Fibroblast of gingiva (primary cell): ENCODE data around the gene HPN.
"Not testable (repeated sequence)": the region's sequence is repeated elsewhere in the genome, so short reads cannot be mapped to it uniquely, and the experiment has no call there.

Experiments
- DNase-seq: peaks from one replicate; pipeline ENCODE4 v3.0.0-alpha.2; 2011; ENCODE audit warnings: low read depth

The HPN gene

GRCh38 chr19:35084509-35084762 lies 42.9 kb downstream of the HPN start:
- no peak for DNase-seq

DNA sequence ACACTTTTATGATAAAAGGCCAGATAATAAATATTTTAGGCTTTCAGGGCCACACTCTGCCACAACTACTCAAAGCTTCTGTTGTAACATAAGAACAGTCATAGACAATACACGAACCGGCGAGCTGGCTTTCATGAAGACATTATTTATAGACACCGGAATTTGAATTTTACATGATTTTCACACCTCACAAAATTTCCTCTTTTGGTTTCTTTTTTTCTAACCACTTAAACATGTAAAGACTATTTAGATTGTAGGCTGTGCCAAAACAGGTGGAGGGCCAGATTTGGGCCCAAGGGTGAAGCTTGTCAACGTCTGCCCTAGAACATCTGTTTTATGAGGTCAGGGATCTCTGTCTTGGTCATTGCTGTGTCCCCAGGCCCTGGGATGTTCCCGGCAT lies 44.4 kb downstream of the HPN start:
- DNase-seq, result no peak

DNA sequence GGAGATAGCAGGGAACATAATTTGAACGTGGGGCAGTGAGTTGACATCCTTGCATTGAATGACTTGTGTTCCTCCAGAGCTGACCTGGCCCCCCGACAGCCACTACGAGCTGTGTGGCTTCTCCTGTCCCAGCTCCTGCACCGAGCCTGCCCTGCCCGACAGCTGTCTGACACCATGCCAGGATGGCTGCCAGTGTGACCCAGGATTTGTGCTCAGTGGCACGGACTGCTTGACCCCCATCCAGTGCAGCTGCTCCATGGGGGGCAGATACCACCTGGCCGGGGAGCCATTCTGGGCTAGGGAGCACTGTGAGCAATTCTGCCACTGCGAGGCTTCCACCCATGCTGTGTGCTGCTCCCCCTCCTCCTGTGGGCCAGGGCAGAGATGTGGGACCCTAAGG lies 44.9 kb downstream of the HPN start:
- no peak for DNase-seq

DNA sequence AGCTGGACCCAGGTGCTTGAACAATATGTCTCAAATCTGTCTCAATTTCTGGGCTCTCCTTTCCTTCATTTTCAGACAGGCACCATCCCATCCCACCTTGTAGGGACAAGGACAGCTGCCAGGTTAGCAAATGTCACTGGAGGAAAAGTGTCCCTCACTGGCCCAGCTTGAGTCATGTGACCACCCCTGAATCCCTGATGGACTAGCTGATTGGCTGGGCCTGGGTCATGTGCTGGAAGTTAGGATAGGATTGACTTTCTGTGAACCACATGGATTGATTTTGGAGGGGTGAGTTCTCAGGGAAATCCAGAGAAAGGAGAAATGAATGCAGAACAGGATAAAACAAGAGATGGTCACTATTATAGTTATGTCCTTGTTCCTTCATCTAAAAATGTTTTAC lies 45.9 kb downstream of the HPN start:
- DNase-seq, result no peak

DNA sequence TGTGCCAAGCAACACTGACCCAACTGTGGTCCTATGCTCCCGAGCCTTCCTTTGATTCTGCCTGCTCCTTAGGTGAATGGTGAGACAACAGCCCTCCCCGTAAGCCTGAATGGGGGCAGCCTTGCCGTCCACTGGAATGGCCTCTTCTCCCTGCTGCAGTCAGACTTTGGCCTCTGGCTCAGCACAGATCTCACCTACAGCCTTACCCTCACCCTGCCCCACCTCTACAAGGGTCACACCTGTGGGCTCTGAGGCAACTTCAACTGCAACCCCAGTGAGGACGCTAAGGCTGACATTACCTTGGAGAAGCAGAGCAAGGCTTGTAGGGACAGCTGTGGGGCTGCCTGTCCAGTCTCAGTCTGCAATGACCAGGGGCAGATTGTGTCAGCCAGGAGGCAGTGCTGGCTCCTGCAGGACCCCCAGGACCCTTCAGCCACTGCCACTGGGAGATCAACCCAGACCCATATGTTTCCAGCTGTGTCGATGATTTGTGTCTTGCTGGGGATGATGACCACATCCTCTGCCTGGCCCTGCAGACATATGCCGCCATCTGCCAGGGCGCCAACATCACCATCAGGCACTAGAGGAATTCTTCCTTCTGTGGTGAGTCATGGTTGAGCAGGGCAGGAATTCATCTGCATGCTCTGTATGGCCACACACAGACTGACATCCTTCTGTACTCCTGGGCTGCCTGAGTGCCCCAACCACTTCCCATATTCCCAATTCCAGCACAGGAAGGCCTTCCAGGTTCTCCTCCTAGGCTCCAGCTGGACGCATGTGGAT lies 46.8 kb downstream of the HPN start:
- DNase-seq, result peak; percentile 80

- DNase-seq, result no peak
Measured at GRCh38 chr19:35089554-35089953, 48.0 kb downstream of the HPN start.

DNA sequence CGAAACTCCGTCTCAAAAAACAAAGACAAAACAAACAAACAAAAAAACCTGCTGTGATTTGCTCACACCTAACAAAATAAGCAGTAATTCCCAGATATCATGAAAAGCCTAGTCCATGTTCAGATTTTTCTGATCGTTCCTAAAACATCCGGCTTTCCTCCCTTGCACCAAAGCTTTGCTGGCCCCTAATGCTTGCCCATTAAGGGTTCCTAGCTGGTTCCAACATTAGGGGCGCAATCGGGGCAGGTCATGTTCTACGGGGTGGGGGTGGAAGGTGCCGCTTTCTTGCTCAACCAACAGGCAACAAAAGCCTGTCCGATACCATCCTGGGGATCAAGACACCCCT lies 48.6 kb downstream of the HPN start:
- DNase-seq, result no peak

DNA sequence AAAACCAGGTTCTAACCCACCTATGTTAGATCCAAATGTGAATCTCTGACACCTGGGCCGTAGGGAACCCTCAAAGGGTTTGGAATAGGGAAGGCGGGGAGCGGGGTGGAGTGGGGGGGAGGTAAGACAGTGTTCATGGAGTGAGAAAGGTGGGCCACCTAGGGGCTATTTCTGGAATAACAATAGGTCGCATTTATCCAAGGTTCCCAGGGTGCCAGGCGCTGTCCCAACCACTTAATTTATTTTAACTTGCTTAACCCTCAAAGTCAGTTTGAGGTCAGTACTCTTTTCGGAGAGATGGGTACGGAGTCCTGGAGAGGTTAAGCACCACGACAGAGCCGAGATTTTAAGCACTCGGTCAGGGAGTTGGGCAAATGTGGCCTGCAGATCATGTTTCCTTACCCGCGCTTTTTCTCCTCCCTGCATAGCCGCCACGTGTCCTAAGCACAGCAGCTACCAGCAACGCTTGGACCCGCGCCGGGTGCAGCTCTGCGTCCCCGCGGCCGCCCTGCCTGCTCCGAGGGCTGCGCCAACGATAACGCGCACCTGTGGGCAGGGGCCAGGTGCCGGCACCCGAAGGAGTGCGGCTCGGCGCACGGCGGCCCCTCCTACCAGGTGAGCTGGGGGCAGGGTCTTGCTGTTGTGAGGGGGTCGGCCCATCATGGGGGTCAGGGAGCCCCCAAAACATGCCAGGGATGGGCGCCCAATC lies 49.1 kb downstream of the HPN start:
- peak; percentile 42 for DNase-seq

DNA sequence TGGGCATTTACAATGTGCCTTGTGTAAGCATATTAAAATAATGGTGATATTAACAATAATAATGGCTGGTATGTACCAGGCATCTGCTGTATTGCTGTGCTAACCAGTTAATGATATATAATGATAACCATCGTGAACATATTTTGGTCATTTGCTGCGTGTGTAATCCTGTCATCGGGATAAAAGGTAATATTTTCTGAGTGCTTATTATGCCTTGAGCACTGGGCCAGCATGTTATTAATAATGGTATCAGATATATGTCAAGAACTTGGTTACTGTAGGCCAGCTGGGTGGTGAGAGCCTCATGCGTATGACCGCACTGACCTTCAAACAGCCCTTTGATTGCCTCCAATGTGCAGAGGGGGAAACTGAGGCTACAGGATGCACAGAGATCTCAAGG lies 51.9 kb downstream of the HPN start:
- DNase-seq, result no peak

DNA sequence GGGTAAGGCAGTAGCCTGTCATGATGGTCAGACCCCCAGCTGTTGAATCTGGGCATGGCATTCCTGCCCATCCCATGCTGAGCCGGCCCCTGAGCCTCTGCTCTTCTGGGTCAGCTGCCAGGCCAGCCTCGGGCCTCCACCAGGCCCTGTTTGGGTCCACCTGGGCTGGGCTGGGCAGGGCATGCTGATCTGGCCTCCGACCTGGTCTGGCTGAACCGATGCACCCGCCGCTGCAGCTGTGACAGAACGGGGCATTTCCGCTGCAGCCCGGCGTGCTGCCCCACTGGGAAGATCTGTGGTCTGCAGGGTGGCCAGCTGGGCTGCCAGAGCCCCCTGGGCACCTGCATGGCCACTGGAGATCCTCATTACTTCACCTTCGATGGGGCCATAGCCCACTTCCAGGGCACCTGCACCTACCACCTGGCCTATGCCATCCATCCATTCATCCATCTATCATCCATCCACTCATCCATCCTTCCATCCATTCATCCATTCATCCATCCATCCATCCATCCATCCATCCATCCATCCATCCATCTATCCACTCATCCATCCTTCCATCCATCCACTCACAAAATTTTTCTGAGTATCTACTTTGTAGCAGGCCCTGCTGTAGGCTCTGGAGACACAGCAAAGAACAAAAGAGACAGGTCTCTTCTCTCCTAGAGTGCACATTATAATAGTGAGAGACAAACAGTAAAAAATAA lies 52.6 kb downstream of the HPN start:
- no peak for DNase-seq

DNA sequence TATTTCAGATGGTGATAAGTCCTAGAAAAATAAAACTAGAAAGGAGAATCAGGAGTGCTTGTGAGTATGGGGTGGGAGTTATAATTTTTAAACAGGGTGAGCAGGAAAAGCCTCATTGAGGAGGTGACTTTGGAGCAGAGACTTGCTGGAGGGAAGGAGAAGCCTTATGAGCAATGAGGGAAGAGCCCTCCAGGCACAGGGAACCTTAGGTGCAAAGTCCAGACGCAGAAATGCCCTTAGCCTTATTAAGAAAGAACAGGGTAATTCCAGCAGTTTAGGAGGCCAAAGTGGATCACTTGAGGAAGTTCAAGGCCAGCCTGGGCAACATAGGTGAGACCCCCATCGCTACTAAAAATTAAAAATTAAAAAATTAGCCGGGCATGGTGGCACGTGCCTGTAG lies 53.1 kb downstream of the HPN start:
- DNase-seq, result no peak

DNA sequence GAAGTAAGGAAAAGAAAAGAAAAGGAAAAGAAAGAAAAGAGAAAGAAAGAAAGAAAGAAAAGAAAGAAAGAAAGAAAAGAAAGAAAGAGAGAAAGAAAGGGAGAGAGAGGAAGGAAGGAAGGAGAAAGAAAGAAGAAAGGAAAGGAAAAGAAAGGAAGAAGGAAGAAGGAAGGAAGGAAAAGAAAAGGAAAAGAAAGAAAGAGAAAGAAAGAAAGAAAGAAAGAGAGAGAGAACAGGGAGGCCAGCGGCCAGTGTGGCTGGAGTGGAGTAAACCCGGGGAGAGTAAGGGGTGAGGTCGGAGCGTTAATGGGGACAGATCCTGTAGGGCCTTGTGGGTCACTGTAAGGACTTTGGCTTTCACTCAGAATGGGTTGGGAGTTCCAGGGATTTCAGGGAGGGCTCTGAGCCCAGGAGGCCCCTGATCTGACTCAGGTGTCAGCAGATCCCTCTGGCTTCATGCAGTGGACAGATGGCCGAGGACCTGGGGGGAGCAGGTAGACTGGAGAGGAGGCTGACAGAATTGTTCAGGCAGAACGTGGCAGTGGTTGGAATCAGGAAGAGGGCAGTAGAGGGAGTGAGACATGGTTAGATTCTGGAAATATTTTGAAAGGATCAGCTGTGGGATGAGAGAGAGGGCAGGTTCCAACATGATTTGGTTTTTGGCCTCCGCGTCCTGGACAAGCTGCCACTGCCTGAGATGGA lies 54.3 kb downstream of the HPN start:
- no peak for DNase-seq

DNA sequence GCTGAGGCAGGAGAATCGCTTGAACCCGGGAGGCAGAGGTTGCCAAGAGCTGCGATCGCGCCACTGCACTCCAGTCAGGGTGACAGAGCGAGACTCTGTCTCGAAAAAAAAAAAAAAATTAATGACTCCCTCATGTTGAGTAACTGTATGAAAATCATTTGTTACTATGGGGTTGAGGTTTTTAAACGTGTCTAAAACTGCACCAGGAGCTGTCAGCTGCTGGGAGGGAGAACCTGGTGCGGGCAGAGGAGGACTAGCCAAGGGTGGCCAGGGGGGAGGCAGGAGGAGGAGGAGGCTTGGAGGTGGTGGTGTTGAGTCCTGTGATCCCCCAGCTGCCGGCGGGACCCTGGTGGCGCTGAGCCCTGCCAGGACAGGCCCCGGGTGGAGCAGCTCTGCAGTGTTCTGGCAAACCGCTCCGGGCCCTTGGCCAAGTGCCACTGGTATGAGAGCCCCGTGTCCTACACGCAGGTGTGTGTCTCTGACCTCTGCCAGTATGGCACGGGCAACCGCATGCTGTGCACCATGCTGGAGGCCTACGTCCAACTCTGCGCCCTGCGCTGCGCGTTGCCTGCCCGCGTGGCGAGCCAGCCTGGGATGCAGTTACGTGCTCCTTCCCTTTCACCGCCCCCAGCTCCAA lies 57.0 kb downstream of the HPN start:
- DNase-seq, result no peak

- no peak for DNase-seq
Measured at GRCh38 chr19:35099155-35099896, 57.8 kb downstream of the HPN start.

DNA sequence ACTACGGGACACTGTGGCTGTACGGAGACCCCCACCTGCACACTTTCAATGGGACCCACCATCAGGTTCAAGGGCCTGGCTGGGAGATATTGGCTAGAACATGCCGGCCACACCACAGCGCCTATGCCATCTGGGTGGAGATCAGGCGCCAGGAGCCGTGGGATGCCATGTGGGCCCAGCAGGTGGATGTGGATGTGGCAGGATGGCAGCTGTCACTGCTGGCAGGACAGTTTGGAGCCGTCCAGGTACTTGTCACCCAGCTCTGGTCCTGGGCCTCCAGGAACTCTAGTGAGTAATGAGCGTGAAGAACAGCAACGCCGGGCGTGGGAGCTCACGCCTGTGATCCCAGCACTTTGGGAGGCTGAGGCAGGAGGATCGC lies 58.4 kb downstream of the HPN start:
- no peak for DNase-seq

GRCh38 chr19:35100588-35101533 lies 59.3 kb downstream of the HPN start:
- DNase-seq, result no peak

DNA sequence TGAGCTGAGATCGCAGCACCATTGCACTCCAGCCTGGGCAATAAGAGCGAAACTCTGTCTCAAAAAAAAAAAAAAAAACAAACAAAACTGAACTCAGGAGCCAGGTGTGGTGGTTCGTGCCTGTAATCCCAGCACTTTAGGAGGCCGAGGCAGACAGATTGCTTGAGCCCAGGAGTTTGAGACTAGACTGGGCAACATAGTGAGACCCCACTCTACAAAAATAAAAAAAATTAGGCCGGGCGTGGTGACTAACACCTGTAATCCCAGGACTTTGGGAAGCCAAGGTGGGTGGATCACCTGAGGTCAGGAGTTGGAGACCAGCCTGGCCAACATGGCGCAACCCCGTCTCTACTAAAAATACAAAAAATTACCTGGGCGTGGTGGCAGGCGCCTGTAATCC lies 60.4 kb downstream of the HPN start:
- not testable (repeated sequence) for DNase-seq

GRCh38 chr19:35103614-35104013 lies 62.1 kb downstream of the HPN start:
- DNase-seq, result not testable (repeated sequence)

GRCh38 chr19:35104361-35104760 lies 62.8 kb downstream of the HPN start:
- DNase-seq, result no peak

DNA sequence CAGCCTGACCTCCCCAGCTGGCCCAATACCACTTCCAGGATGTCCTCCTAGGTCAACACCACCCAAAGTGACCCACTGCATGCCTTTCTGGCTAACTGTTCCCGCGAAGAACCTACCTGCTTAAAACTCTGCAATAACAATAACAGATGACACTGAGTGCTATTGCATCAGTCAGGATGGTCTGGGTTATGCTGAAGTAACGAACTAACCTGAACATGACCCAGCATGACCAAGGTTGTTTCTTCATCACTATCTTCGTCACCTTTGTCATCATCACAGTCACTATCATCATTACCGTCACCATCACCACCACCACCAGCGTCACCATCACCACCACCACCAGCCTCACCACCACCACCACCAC lies 63.5 kb downstream of the HPN start:
- no peak for DNase-seq
